HCEC 1CT (cell line): ENCODE measurements around the gene CFAP69.
"Not testable (repeated sequence)": the region's sequence is repeated elsewhere in the genome, so short reads cannot be mapped to it uniquely, and the experiment has no call there.

ENCODE experiments used
- DNase-seq: peaks from one replicate; pipeline ENCODE4 v3.0.0-alpha.2; 2017

Gene CFAP69

GRCh38 chr7:90347759-90348158 is 102.8 kb downstream of the CFAP69 start:
- DNase-seq = no peak

GRCh38 chr7:90349305-90349704 is 104.3 kb downstream of the CFAP69 start:
- DNase-seq = no peak

- not testable (repeated sequence) for DNase-seq
Measured at GRCh38 chr7:90350032-90350431, 105.1 kb downstream of the CFAP69 start.

GRCh38 chr7:90351987-90352386 is 107.0 kb downstream of the CFAP69 start:
- DNase-seq = no peak
